ENCODE data around the gene ABCC11.

DNA sequence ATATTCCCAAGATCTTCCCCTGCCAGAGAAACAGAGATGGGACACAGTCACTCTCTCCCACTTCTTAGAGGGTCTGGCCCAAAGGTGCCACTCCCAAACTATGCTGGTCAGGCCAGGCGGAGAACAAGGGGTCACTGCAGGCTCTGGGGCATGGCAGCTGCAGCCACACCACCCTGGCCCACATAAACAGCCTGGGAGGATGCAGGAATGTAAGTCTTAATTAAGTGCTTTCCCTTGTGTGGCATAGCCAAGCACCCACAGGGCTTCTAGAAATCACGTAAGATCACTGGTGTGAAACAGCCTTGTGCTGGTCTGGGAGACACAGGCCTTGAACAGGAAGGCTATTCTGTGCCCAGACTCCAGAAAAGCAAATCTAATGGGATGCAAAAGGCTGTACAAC is 123.1 kb downstream of the ABCC11 start:
- TF ChIP-seq, protein P1, sequence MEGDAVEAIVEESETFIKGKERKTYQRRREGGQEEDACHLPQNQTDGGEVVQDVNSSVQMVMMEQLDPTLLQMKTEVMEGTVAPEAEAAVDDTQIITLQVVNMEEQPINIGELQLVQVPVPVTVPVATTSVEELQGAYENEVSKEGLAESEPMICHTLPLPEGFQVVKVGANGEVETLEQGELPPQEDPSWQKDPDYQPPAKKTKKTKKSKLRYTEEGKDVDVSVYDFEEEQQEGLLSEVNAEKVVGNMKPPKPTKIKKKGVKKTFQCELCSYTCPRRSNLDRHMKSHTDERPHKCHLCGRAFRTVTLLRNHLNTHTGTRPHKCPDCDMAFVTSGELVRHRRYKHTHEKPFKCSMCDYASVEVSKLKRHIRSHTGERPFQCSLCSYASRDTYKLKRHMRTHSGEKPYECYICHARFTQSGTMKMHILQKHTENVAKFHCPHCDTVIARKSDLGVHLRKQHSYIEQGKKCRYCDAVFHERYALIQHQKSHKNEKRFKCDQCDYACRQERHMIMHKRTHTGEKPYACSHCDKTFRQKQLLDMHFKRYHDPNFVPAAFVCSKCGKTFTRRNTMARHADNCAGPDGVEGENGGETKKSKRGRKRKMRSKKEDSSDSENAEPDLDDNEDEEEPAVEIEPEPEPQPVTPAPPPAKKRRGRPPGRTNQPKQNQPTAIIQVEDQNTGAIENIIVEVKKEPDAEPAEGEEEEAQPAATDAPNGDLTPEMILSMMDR (conservative IDR thresholded peaks at IDR 0.05), result no peak
- TF ChIP-seq ZFX (IDR thresholded peaks at IDR 0.05), result no peak
